Heart right ventricle (tissue), 16 donors: Measurements from ENCODE around the gene CNOT10. TPM values are rescaled to one million over a fixed set of nuclear protein-coding genes. Genes with fewer than 3 reads are reported as not detected.
"Not testable (repeated sequence)": the region's sequence is repeated elsewhere in the genome, so short reads cannot be mapped to it uniquely, and the experiment has no call there.

Experiments used
- ATAC-seq, 8 donors: fragments of 200-7000 bp; cut with Tn5 transposase; one replicate each; pipeline ENCODE4 v1.9.1; 2020; ENCODE audit warnings: mild to moderate bottlenecking in 8 of 8, moderate library complexity in 8 of 8, moderate number of reproducible peaks in 1 of 8
- DNase-seq, 2 donors: peaks; one replicate each; pipeline ENCODE4 v3.0.0-alpha.2; 2020
- H3K27ac ChIP-seq, 10 donors: fragments of 200-600 bp; sonication (generic) in 2 of 10; one replicate each; pipeline versions ENCODE4 v1.5.0 to v1.8.0; 2020 to 2022; ENCODE audit warnings: mild to moderate bottlenecking in 3 of 10
- H3K27me3 ChIP-seq, 7 donors: fragments of 200-600 bp; one replicate each; pipeline ENCODE4 v1.8.0; 2021 to 2022; ENCODE audit warnings: mild to moderate bottlenecking in 2 of 7
- H3K36me3 ChIP-seq, 9 donors: fragments of 200-600 bp; sonication (generic) in 1 of 9; one replicate each; pipeline versions ENCODE4 v1.5.0 to v1.8.0; 2020 to 2022; ENCODE audit warnings: mild to moderate bottlenecking in 2 of 9
- H3K4me1 ChIP-seq, 9 donors: fragments of 200-600 bp; sonication (generic) in 1 of 9; one replicate each; pipeline versions ENCODE4 v1.5.0 to v1.8.0; 2020 to 2022; ENCODE audit warnings: mild to moderate bottlenecking in 4 of 9
- H3K4me3 ChIP-seq, 10 donors: fragments of 200-600 bp; sonication (generic) in 2 of 10; one replicate each; pipeline versions ENCODE4 v1.5.0 to v1.8.0; 2020 to 2022; ENCODE audit warnings: mild to moderate bottlenecking in 7 of 10, moderate library complexity in 2 of 10
- H3K9me3 ChIP-seq, 11 donors: fragments of 200-600 bp in 10 of 11; sonication (generic) in 2 of 11; one replicate each; pipeline versions ENCODE4 v1.5.0 to v1.8.0; 2013 to 2022; ENCODE audit warnings: mild to moderate bottlenecking in 2 of 11, control low read depth in 1 of 11, moderate library complexity in 1 of 11
- WGBS, 2 donors: extraction: QIAGEN DNeasy Blood & Tissue Kit; methylation state at CpG; one replicate each; pipeline ENCODE4 v1.1.7; 2013; ENCODE audit warnings: inconsistent platforms in 1 of 2; 5-methylcytosine and 5-hydroxymethylcytosine counted together
- intact Hi-C, 10 donors: fragments of 100-400 bp; cut with DNase I; formaldehyde crosslinking; loops; one replicate each; pipeline versions ENCODE4 v1.11.1 to v1.14.2; 2022
- polyA plus RNA-seq, 2 donors: library from polyadenylated mRNA; stranded (reverse); fragments of 200-250 nt; gene quantifications; one replicate each; pipeline ENCODE4 v1.2.3, GENCODE V29; 2013
- total RNA-seq, 10 donors: library from RNA; stranded (reverse); fragmentation: NEBNext Ultra II Directional in 3 of 10; extraction: Animal tissue kit (Norgen Biotek cat#: 25700) in 3 of 10; gene quantifications; one replicate each; pipeline versions ENCODE4 v1.2.1 to v1.2.4, GENCODE V29; 2021 to 2023
- TF ChIP-seq, protein P1 (sequence below), 9 donors: fragments of 200-600 bp; sonication (generic) in 2 of 9; IDR thresholded peaks; one replicate each; pipeline versions ENCODE4 v1.5.0 to v1.8.0; 2021 to 2022; ENCODE audit warnings: antibody characterized with exemption in 9 of 9, mild to moderate bottlenecking in 5 of 9, moderate library complexity in 1 of 9
- donor health status: Arrhythmogenic right ventricular cardiomyopathy.
- donor health status: ischemic (EF 13 %, LVEDD 7.1; RV severe dilation, severe dysfunction).
- donor health status: healthy with polysubstance abuse.
- donor health status: DM: no; HTN: yes; CAD: no.
- donor health status: DM: no; HTN: no; CAD: no.
- donor health status: ischemic (EF 25% LVEDD 6.9; RV normal size, moderate dysfunction).
- donor health status: ischemic (EF 25% LVEDD 5.7; RV mildly dilated, moderate dysfunction).
- donor health status: healthy.
- donor health status: DM: yes; HTN: yes; CAD: no.
- donor health status: Ischemic cardiomyopathy.
- donor health status: ischemic (EF 35%, LVEDD 5.7; RV mildly dilated, moderate dysfunction).
- donor health status: nonischemic (EF 11% LVEDD 7.7; RV severe dilation, severe dysfunction).
- donor health status: DM: yes; HTN: yes; CAD: no.
- donor health status: PGD.
- donor health status: ischemic (EF 29% LVEDD 5.4; RV normal size, mild dysfunction).
- donor health status: nonischemic (EF 23%, LVEDD 6.1; RV moderate dilation, normal function).

Gene CNOT10
- total and polyA plus RNA-seq, 12 donors, result 13.6 to 23.9 (median 16.7) TPM

DNA sequence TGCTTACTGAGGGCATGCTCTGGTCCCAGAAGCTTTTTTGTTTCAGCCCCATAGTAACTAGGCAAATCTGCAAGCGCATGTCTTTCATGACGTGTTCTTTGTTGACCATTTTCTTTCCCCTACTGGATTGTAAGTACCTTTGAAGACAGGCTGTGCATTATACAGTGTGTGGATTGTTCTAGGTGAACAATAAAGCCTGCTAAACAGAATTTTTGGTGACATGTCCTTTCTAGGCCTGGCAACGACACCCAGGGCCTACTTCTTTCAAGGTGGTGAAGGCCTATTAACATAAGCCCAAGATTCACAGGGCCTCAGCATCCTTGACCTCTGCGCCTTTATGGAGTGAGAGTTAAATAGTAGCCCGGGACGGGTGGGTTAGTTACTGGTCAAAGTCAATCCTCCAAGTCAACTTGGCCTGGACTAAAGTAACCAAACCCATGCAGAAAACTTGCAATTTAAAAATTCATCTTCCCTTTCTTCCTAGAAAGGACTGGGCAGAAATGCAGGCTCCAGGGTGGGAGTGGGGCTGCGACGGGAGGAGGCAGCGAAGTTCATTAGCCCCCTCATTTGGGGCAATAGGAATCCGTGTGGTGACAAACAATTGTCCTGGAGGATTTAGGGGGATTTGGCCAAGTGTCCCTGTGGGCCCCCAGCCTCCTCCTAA is 95.2 kb downstream of the CNOT10 start:
- H3K36me3 ChIP-seq, result peaks cover 0 to 9% (median 0%) of the 10 kb centered on the region in 9 donors
- ATAC-seq (no peak), DNase-seq (no peak)
- TF ChIP-seq, protein P1, sequence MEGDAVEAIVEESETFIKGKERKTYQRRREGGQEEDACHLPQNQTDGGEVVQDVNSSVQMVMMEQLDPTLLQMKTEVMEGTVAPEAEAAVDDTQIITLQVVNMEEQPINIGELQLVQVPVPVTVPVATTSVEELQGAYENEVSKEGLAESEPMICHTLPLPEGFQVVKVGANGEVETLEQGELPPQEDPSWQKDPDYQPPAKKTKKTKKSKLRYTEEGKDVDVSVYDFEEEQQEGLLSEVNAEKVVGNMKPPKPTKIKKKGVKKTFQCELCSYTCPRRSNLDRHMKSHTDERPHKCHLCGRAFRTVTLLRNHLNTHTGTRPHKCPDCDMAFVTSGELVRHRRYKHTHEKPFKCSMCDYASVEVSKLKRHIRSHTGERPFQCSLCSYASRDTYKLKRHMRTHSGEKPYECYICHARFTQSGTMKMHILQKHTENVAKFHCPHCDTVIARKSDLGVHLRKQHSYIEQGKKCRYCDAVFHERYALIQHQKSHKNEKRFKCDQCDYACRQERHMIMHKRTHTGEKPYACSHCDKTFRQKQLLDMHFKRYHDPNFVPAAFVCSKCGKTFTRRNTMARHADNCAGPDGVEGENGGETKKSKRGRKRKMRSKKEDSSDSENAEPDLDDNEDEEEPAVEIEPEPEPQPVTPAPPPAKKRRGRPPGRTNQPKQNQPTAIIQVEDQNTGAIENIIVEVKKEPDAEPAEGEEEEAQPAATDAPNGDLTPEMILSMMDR (IDR thresholded peaks at IDR 0.05), result no peak
- H3K4me1 ChIP-seq, result peaks cover 0 to 9% (median 6%) of the 10 kb centered on the region in 9 donors
- no peak overlapping the region for H3K27ac ChIP-seq
- peak overlapping the region; percentile 40 to 67 (median 58) for H3K4me3 ChIP-seq
- WGBS, 2 donors, result 87 to 91% methylated on average over 10 of the region's 10 CpGs
- intact Hi-C loops, result loop anchor here in 1 of 10 donors (10.0 kb wide), 1 partner anchor 265 kb away; no protein-coding TSS in a partner anchor
- H3K9me3 ChIP-seq, result no peaks in the 10 kb centered on the region
- H3K27me3 ChIP-seq, result no peaks in the 10 kb centered on the region

DNA sequence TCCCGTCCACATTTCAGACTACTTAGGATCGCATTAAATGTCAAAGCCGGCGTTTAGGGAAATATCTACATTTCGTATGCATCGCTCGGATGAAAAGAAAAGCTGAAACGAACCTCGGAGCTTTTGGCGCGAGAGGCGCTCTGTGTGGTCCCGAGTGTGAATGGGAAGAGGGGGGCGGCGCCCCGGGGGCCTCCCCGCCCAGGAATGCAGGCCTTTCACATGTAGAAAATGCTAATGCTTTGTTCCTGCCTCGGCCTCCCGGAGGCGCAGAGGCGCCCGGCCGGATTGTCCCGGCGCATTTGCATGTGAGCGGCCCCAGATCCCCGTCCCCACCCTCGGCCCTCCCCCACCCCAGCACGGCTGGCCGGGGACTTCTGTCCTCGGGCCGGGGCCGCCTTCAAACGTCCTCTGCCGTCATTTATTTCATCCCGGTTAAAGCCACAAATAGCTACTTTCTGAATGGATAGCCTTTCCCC is 95.8 kb downstream of the CNOT10 start:
- DNase-seq (peak; percentile 8 to 27), ATAC-seq (peak; percentile 47 to 74 (median 66))
- Histone ChIP-seq H3K4me1 (peaks cover 0 to 9% (median 6%) of the 10 kb centered on the region in 9 donors), H3K27ac (no peak overlapping the region), H3K27me3 (no peaks in the 10 kb centered on the region), H3K9me3 (no peaks in the 10 kb centered on the region), H3K4me3 (peak overlapping the region; percentile 40 to 67 (median 58)), H3K36me3 (peaks cover 0 to 4% (median 0%) of the 10 kb centered on the region in 9 donors)
- 6 to 10% methylated on average over 36 of the region's 36 CpGs for WGBS, 2 donors
- TF ChIP-seq, protein P1 (IDR thresholded peaks at IDR 0.05), result no peak
- intact Hi-C loops, result loop anchor here in 1 of 10 donors (10.0 kb wide), 1 partner anchor 266 kb away; no protein-coding TSS in a partner anchor

DNA sequence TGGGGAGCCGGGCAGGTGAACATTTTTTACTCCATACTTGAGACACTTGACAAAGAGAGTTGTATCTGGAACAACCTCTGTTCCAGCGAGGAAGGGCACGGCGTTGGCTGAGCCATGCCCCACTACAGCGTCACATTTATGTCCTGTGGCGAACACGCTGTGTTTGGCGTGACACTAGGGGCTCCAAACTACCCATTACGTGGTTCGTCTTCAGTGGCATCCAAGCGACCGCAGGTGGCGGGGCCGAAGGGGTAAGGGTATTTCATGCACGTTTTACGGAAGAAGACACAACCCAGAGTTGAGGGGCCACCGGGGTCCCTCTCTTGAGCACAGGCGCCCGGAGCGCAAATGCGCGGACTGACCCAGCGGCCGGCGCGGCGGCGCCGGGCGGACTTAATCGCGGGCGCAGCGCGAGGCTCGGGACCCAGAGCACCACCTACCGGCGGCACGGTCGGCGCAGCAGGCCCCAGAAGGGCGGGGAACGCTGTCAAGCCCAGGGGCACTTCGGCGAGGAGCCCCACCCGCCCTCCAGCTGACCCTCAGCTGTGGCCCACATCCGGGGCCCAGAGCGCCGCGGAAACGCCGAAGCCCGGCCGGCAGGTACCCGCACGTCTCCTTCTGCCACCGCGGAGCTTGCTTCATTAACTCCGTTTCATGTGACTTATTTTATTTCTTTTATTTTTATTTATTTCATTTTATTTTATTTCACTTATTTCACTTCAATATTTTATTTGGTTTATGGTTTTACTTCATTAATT is 96.4 kb downstream of the CNOT10 start:
- TF ChIP-seq, protein P1 (IDR thresholded peaks at IDR 0.05), result peak; percentile 61 to 93 (median 85)
- Histone ChIP-seq H3K27me3 (no peaks in the 10 kb centered on the region), H3K4me3 (peak overlapping the region; percentile 40 to 67 (median 58)), H3K9me3 (no peaks in the 10 kb centered on the region), H3K4me1 (peaks cover 0 to 9% (median 6%) of the 10 kb centered on the region in 9 donors), H3K27ac (no peak overlapping the region), H3K36me3 (no peaks in the 10 kb centered on the region)
- DNase-seq (peak; percentile 58 to 78), ATAC-seq (peak; percentile 91 to 96 (median 94))
- WGBS, 2 donors, result 2% methylated on average over 59 of the region's 59 CpGs
- intact Hi-C loops, result loop anchor here in 1 of 10 donors (10.0 kb wide), 1 partner anchor 267 kb away; no protein-coding TSS in a partner anchor

- not testable (repeated sequence) for H3K27me3 ChIP-seq, H3K27ac ChIP-seq, ATAC-seq, DNase-seq, H3K4me1 ChIP-seq, H3K9me3 ChIP-seq, H3K36me3 ChIP-seq
- 93 to 97% methylated on average over 9 of the region's 9 CpGs for WGBS, 2 donors
- peak overlapping the region in 5 of 10 donors; percentile 40 to 67 (median 58) for H3K4me3 ChIP-seq
- intact Hi-C loops, result loop anchor here in 1 of 10 donors (10.0 kb wide), 1 partner anchor 267 kb away; no protein-coding TSS in a partner anchor
These were observed 96.9 kb downstream of the CNOT10 start for GRCh38 chr3:32781969-32782270.
